Fibroblast of gingiva (primary cell): ENCODE data around the gene CHST8.
"Not testable (repeated sequence)": the region's sequence is repeated elsewhere in the genome, so short reads cannot be mapped to it uniquely, and the experiment has no call there.

Source experiments
- DNase-seq: peaks from one replicate; pipeline ENCODE4 v3.0.0-alpha.2; 2011; ENCODE audit warnings: low read depth

The CHST8 gene

DNA sequence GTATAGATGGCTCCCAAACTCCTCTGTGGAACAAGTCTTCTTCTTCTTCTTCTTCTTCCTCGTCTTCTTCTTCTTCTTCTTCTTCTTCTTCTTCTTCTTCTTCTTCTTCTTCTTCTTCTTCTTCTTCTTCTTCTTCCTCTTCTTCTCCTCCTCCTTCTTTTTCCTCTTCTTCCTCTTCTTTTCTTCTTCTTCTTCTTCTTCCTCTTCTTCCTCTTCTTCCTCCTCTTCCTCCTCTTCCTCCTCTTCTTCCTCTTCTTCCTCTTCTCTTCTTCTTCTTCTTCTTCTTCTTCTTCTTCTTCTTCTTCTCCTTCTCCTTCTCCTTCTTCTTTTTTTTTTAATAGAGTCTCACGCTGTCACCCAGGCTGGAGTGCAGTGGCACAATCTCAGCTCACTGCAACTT is 3.4 kb upstream of the CHST8 start:
- not testable (repeated sequence) for DNase-seq

DNA sequence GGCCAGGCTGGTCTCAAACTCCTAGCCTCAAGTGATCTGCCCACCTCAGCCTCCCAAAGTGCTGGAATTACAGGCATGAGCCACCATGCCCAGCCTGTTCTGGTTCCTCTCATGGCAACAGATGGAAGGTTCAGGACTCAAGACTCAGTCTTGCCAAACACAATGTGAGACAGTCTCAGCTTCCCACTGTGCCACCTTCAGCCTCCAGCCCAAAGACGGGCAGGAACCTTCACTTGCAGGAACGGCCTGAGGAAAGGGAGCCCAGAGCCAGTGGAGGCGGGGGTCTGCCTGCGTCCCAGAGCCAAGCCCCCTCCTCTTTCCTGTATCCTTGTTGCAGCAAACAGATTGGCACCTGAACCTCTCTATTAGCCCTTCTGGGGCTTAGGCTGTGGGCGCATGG is 2.9 kb upstream of the CHST8 start:
- no peak for DNase-seq

DNA sequence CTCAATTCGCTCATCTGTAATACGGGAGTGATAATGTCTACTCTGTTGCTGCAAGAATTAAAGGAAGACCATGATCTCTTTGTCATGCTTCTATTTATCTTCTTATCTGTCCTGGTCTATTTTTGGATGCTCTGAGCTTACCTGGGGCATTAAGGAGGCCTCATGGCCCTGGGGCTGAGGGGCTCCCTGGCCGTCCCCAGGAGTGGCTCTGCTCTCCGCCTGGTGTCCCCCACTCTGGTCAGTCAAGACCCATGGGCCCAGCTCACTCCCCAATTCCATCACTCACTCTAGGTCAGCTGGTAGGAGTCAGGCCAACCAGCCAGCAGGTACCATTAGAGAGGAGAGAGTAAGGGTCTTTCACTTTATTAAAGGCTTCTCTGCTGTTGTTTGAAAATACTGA is 1.1 kb upstream of the CHST8 start:
- DNase-seq = no peak

DNA sequence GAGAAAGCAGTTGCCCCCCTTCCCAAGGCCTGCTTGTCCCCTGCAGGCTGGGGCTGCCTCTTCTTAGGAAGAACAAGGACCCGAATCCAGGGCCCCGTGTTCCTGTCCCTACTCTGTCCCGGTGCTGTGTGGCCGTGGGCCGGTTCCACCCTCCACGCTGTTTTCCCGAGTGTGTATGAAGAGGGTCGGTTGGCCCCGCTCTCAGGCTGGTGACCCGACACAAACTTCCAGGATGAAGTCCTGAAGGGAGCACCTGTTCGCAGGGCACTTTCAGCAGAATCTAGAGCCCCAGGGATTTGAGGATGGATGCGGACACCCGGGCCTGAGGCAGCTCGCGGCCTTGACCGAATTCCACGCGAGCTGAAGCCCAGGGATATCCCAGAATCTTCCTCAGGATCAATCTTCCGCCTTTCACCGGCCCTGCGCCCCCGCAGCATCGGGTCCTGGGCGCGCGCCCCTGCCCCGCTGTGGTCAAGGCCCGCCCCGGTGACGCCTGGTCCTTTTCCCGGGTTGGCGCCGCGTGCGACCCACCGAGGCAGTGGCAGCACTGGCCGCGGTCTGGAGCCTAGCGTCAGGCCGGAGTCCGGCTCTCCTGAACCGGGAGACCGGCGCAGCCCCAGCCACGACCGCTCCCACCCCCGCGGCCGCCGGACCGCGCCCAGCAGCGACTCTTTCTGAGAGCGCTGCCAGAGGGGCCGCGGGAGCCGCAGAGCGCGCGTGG is 528 bp upstream of the CHST8 start:
- DNase-seq = no peak

DNA sequence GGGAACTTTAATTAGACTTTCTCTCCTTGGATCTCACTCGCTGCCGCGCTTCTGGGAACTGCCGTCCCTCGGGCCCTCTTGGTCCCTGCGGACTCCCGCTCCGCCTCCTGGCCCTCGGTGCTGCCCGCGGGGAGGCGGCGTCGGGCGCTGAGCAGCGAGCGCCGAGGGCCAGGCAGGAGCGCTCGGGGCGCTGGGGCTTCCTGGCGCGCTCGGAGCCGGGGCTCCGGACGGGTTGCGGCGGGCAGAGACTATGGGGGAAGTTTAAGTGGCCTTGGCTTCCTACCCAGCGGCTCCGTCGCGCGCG is 704 bp downstream of the CHST8 start:
- no peak for DNase-seq

DNA sequence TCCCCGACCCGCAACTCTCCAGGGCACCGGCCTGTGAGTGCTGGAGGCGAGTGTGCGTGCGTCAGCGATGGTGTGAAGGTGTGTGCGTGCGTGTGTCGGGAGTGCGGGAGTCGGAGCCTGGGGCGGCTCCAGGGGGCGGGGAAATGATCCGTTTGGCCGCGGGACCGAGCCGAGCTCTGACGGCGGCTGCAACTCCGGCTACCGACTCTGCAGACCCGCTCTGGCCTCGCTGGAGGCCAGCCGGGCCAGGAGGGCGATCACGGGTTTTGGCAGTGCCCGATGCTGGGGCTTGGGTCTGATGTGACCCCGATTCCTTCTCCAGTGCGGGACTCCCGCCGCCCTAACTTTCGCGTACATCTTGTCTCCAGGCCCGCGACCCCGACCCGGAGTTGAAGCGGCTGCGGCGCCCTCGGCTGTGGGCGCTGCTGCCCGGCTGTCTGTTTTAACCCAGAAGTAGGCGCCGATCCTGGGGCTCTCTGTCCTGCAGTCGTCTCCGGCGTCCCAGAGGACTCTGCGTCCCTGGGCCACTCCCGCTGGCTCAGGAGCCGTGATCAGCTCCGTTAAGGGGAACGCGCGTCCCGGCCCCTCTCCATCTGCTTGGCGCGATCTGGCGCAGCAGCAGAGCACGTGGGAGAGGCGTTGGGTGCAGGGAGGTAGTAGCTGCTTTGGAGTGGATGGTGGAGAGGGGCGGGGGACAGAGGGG is 1.2 kb downstream of the CHST8 start:
- DNase-seq = no peak

- DNase-seq = no peak
Observed at GRCh38 chr19:33624586-33624985, 2.8 kb downstream of the CHST8 start.

GRCh38 chr19:33627526-33627925 is 5.8 kb downstream of the CHST8 start:
- no peak for DNase-seq

DNA sequence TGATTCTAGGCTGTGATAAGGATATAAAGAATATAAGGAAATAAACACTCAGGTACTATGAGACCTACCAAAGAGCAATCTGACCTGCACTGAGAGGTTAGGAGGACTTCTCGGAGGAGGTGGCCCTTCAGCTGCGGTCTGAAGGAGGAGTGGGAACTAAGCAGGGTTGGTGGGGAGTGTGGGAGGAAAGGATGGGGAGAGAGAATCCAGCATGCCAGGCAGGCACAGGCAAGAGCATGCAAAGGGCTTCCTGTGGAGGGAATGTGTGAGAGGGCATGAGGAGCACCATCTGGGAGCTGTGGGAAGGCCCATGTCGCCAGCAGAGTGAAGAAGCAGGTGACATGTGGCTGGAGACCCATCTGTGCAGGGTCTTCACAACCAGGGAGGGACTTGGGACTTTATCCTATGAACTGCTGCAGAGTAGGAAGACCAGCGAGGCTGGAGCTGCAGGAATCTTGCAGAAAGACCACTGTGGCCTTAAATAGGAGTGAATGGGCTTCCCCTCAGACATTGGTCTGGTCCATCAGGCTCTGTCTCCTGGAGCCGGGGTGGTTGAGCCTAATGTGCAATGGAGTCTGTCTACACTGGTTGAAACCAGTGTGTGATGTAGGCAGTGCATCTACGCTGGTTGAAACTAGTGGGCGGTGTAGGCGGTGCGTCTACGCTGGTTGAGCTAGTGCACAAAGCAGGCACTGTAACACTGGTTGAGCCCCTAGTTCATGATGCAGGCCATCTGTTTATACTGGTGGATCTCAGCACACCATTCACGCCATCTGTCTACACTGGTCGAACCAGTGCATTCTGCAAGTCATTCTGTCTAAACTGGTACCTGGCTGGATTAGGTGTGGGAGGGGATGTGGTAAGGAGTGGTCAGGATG is 6.4 kb downstream of the CHST8 start:
- DNase-seq = no peak

- DNase-seq = no peak
Observed at GRCh38 chr19:33628921-33629825, 7.4 kb downstream of the CHST8 start.

DNA sequence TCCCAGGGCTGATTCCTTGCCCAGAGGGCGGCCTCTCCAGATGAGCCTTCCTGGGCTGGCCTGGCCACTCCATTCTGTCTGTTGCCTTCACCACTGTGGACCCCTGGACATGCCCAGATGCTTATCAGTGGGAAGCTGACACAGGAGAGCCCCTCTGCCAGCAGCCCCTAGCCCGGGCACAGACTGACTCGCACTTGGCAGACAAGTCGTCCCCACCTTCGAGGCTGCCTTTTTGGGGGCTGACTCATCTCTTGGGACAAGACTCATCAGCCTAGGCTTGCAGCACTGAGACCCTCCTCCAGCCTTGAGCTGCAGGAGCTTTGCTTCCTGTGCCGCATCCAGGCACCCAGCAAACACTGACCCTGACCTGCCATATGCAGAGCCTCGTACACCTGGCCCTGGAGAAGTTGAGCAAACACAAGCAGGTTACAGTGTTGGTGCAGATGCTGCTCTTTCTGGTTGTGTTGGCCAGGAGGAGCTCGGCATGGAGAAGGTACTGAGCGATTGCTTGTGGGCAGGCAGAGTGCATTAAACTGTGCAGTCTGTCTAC is 8.1 kb downstream of the CHST8 start:
- DNase-seq = no peak

- DNase-seq = no peak
Observed at GRCh38 chr19:33630880-33631608, 9.3 kb downstream of the CHST8 start.

- no peak for DNase-seq
Observed at GRCh38 chr19:33631609-33631973, 9.8 kb downstream of the CHST8 start.

GRCh38 chr19:33634361-33635091 is 12.8 kb downstream of the CHST8 start:
- no peak for DNase-seq

- DNase-seq = no peak
Observed at GRCh38 chr19:33638167-33639034, 16.6 kb downstream of the CHST8 start.

- no peak for DNase-seq
Observed at GRCh38 chr19:33639035-33639681, 17.4 kb downstream of the CHST8 start.

GRCh38 chr19:33640773-33641172 is 19.0 kb downstream of the CHST8 start:
- DNase-seq = no peak

- no peak for DNase-seq
Observed at GRCh38 chr19:33641261-33641660, 19.5 kb downstream of the CHST8 start.

DNA sequence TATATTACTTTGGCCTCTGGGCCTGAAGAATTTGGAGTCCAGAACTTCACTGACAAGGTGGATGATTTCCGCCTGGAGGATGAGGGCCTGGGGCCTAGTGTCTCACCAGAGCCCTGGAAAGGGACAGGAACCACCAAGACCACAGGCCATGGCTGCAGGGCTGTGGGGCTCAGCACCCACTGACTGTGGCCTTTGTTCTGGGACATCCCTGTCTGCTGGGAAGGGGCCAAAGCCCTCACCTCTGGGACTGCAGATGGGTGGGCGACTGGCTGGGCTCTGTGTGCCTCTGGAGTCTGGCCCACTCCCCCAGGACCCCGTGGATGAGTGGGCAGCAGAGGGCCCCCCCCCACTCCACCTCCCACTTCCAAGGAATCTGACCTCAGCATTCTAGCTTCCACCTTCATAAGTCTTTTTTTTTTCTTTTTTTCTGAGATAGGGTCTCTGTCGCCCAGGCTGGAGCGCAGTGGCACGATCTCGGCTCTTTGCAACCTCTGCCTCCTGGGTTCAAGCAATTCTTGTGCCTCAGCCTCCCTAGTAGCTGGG is 20.3 kb downstream of the CHST8 start:
- DNase-seq = no peak
